MM.1S (cell line): ENCODE data around the gene AFP.

Experiments
- DNase-seq: peaks from one replicate; pipeline ENCODE4 v3.0.0-alpha.2; 2015
- H2AFZ ChIP-seq: fragments of 300-600 bp; sonication (generic); 2 replicates; pipeline ENCODE4 v1.6.0; 2016; ENCODE audit warnings: antibody characterized with exemption, low read length
- H3F3A ChIP-seq: fragments of 300-600 bp; sonication (generic); 2 replicates; pipeline ENCODE4 v1.6.1; 2016; ENCODE audit warnings: mild to moderate bottlenecking, antibody characterized with exemption, low read length, moderate library complexity, mixed read lengths; ENCODE audit not compliant: insufficient read depth
- H3K27ac ChIP-seq: fragments of 300-600 bp; sonication (generic); 2 replicates; pipeline ENCODE4 v1.5.1; 2016; ENCODE audit warnings: mild to moderate bottlenecking, low read length
- H3K27me3 ChIP-seq: fragments of 300-600 bp; sonication (generic); replicated peaks from 2 replicates; pipeline ENCODE4 v1.6.0; 2016; ENCODE audit warnings: low read length; ENCODE audit not compliant: insufficient read depth
- H3K36me3 ChIP-seq: fragments of 300-600 bp; sonication (generic); replicated peaks from 2 replicates; pipeline ENCODE4 v1.6.1; 2016; ENCODE audit warnings: mild to moderate bottlenecking, low read length, mixed read lengths; ENCODE audit not compliant: insufficient read depth
- H3K4me1 ChIP-seq: fragments of 300-600 bp; sonication (generic); 2 replicates; pipeline ENCODE4 v1.6.1; 2016; ENCODE audit warnings: low read length, mixed read lengths
- H3K4me2 ChIP-seq: fragments of 300-600 bp; sonication (generic); 2 replicates; pipeline ENCODE4 v1.6.0; 2016; ENCODE audit warnings: low read depth, low read length
- H3K4me3 ChIP-seq: fragments of 300-600 bp; sonication (generic); 2 replicates; pipeline ENCODE4 v1.5.1; 2016; ENCODE audit warnings: low read length, mixed read lengths
- H3K79me2 ChIP-seq: fragments of 300-600 bp; sonication (generic); 2 replicates; pipeline ENCODE4 v1.6.1; 2016; ENCODE audit warnings: mixed run types, low read length, mixed read lengths
- H3K9ac ChIP-seq: fragments of 300-600 bp; sonication (generic); 2 replicates; pipeline ENCODE4 v1.6.1; 2016; ENCODE audit warnings: low read length, mixed read lengths
- H3K9me2 ChIP-seq: fragments of 300-600 bp; sonication (generic); replicated peaks from 2 replicates; pipeline ENCODE4 v1.6.1; 2016; ENCODE audit warnings: mild to moderate bottlenecking, low read length, mixed read lengths; ENCODE audit not compliant: insufficient read depth
- H3K9me3 ChIP-seq: fragments of 300-600 bp; sonication (generic); replicated peaks from 2 replicates; pipeline ENCODE4 v1.6.1; 2016; ENCODE audit warnings: mild to moderate bottlenecking, low read length, mixed read lengths; ENCODE audit not compliant: insufficient read depth
- H4K20me1 ChIP-seq: fragments of 300-600 bp; sonication (generic); 2 replicates; pipeline ENCODE4 v1.6.1; 2016; ENCODE audit warnings: mild to moderate bottlenecking, low read length, moderate library complexity, mixed read lengths; ENCODE audit not compliant: insufficient read depth
- CTCF ChIP-seq: fragments of 300-600 bp; sonication (generic); IDR thresholded peaks from 2 replicates; pipeline ENCODE4 v1.5.1; 2016; ENCODE audit warnings: antibody characterized with exemption, low read length, mixed read lengths
- EZH2 ChIP-seq: fragments of 300-600 bp; sonication (generic); optimal IDR thresholded peaks from 2 replicates; pipeline ENCODE3; 2017; ENCODE audit warnings: low read depth, mild to moderate bottlenecking, antibody characterized with exemption, low read length, mixed read lengths
- EZH2phosphoT487 ChIP-seq: fragments of 300-600 bp; sonication (generic); IDR thresholded peaks from 2 replicates; pipeline ENCODE4 v1.6.1; 2018; ENCODE audit warnings: antibody characterized with exemption, low read length

Gene AFP

GRCh38 chr4:73485085-73485484 is 49.1 kb downstream of the AFP start:
- H3K4me3 ChIP-seq: no peak overlapping the region
- no peaks in the 10 kb centered on the region for H3K4me1 ChIP-seq
- TF ChIP-seq CTCF (no peak), EZH2phosphoT487 (no peak), EZH2 (no peak)
- H3K4me2 ChIP-seq: no peak overlapping the region
- no peaks in the 10 kb centered on the region for H3K9me2 ChIP-seq
- H2AFZ ChIP-seq: no peak overlapping the region
- no peak overlapping the region for H3K27ac ChIP-seq
- H3K79me2 ChIP-seq: no peaks in the 10 kb centered on the region
- no peaks in the 10 kb centered on the region for H3K9me3 ChIP-seq
- no peak overlapping the region for H3K9ac ChIP-seq
- no peaks in the 10 kb centered on the region for H3K27me3 ChIP-seq
- H3F3A ChIP-seq: no peaks in the 10 kb centered on the region
- no peak for DNase-seq
- no peaks in the 10 kb centered on the region for H4K20me1 ChIP-seq
- no peaks in the 10 kb centered on the region for H3K36me3 ChIP-seq

- no peaks in the 10 kb centered on the region for H3K79me2 ChIP-seq
- H3K9ac ChIP-seq: no peak overlapping the region
- no peak overlapping the region for H3K4me2 ChIP-seq
- no peak for TF ChIP-seq EZH2phosphoT487
- no peak for TF ChIP-seq CTCF
- no peak for TF ChIP-seq EZH2
- H3K4me1 ChIP-seq: no peaks in the 10 kb centered on the region
- H2AFZ ChIP-seq: no peak overlapping the region
- no peak for DNase-seq
- H3F3A ChIP-seq: no peaks in the 10 kb centered on the region
- H3K36me3 ChIP-seq: no peaks in the 10 kb centered on the region
- no peaks in the 10 kb centered on the region for H3K9me2 ChIP-seq
- no peaks in the 10 kb centered on the region for H3K27me3 ChIP-seq
- no peaks in the 10 kb centered on the region for H3K9me3 ChIP-seq
- no peak overlapping the region for H3K4me3 ChIP-seq
- no peak overlapping the region for H3K27ac ChIP-seq
- H4K20me1 ChIP-seq: no peaks in the 10 kb centered on the region
These were observed 49.6 kb downstream of the AFP start for GRCh38 chr4:73485596-73485995.

GRCh38 chr4:73486497-73486896 is 50.5 kb downstream of the AFP start:
- Histone ChIP-seq H2AFZ (no peak overlapping the region), H4K20me1 (no peaks in the 10 kb centered on the region)
- TF ChIP-seq CTCF (no peak), EZH2phosphoT487 (no peak), EZH2 (no peak)

More at GRCh38 chr4:73486497-73486896, 50.5 kb downstream of the AFP start:
- H3F3A ChIP-seq: no peaks in the 10 kb centered on the region
- no peak overlapping the region for H3K27ac ChIP-seq
- no peaks in the 10 kb centered on the region for H3K79me2 ChIP-seq
- no peaks in the 10 kb centered on the region for H3K9me3 ChIP-seq
- H3K4me3 ChIP-seq: no peak overlapping the region
- no peaks in the 10 kb centered on the region for H3K9me2 ChIP-seq
- H3K36me3 ChIP-seq: no peaks in the 10 kb centered on the region
- H3K27me3 ChIP-seq: no peaks in the 10 kb centered on the region
- H3K4me2 ChIP-seq: no peak overlapping the region
- H3K4me1 ChIP-seq: no peaks in the 10 kb centered on the region
- DNase-seq: no peak
- H3K9ac ChIP-seq: no peak overlapping the region
